Mucosa of stomach (tissue), 1 donor: ENCODE measurements around the gene NPIPA5.
"Not testable (repeated sequence)": the region's sequence is repeated elsewhere in the genome, so short reads cannot be mapped to it uniquely, and the experiment has no call there.

ENCODE experiments used
- H3K27me3 ChIP-seq: one replicate; pipeline ENCODE4 v1.7.0; 2013; ENCODE audit warnings: mild to moderate bottlenecking, low read length; ENCODE audit not compliant: control insufficient read depth, insufficient read depth
- H3K36me3 ChIP-seq: one replicate; pipeline ENCODE4 v1.7.0; 2013; ENCODE audit warnings: low read length; ENCODE audit not compliant: control insufficient read depth, insufficient read depth
- H3K4me1 ChIP-seq: one replicate; pipeline ENCODE4 v1.7.0; 2013; ENCODE audit warnings: mild to moderate bottlenecking, low read length; ENCODE audit not compliant: control insufficient read depth, insufficient read depth
- H3K4me3 ChIP-seq: one replicate; pipeline ENCODE4 v1.7.0; 2013; ENCODE audit warnings: low read length
- H3K9ac ChIP-seq: one replicate; pipeline ENCODE4 v1.7.0; 2013; ENCODE audit warnings: mild to moderate bottlenecking, low read length, moderate library complexity
- H3K9me3 ChIP-seq: one replicate; pipeline ENCODE4 v1.7.0; 2013; ENCODE audit warnings: mild to moderate bottlenecking, low read length, moderate library complexity; ENCODE audit not compliant: control insufficient read depth
- donor health status: Pancreatic carcinoma.

NPIPA5 gene

GRCh38 chr16:15378194-15378593, at the start of gene NPIPA5:
Gene NPIPA5 (minus strand): TSS chr16:15378294. CDS start chr16:15378294, 0 bp downstream.
- not testable (repeated sequence) for H3K4me3 ChIP-seq, H3K4me1 ChIP-seq, H3K36me3 ChIP-seq, H3K9ac ChIP-seq, H3K27me3 ChIP-seq, H3K9me3 ChIP-seq

GRCh38 chr16:15427648-15428239, 49.6 kb upstream of the NPIPA5 start:
- Histone ChIP-seq H3K9me3 (no peaks in the 10 kb centered on the region), H3K4me1 (no peaks in the 10 kb centered on the region), H3K27me3 (no peaks in the 10 kb centered on the region), H3K4me3 (no peak overlapping the region), H3K36me3 (no peaks in the 10 kb centered on the region), H3K9ac (no peak overlapping the region)

- Histone ChIP-seq H3K27me3 (no peaks in the 10 kb centered on the region), H3K4me1 (peaks cover 7% of the 10 kb centered on the region), H3K9ac (no peak overlapping the region), H3K36me3 (no peaks in the 10 kb centered on the region), H3K9me3 (no peaks in the 10 kb centered on the region), H3K4me3 (no peak overlapping the region)
Measured at GRCh38 chr16:15426796-15427195, 48.7 kb upstream of the NPIPA5 start.

GRCh38 chr16:15425861-15426260, 47.8 kb upstream of the NPIPA5 start:
- no peaks in the 10 kb centered on the region for H3K36me3 ChIP-seq
- H3K27me3 ChIP-seq = no peaks in the 10 kb centered on the region
- no peak overlapping the region for H3K4me3 ChIP-seq
- H3K4me1 ChIP-seq = peaks cover 7% of the 10 kb centered on the region
- H3K9ac ChIP-seq = no peak overlapping the region
- H3K9me3 ChIP-seq = no peaks in the 10 kb centered on the region

- H3K4me1 ChIP-seq = peaks cover 7% of the 10 kb centered on the region
- H3K27me3 ChIP-seq = no peaks in the 10 kb centered on the region
- no peaks in the 10 kb centered on the region for H3K36me3 ChIP-seq
- no peak overlapping the region for H3K4me3 ChIP-seq
- H3K9me3 ChIP-seq = no peaks in the 10 kb centered on the region
- no peak overlapping the region for H3K9ac ChIP-seq
Measured at GRCh38 chr16:15422222-15422621, 44.1 kb upstream of the NPIPA5 start.

GRCh38 chr16:15421696-15422095, 43.6 kb upstream of the NPIPA5 start:
- H3K36me3 ChIP-seq, H3K27me3 ChIP-seq, H3K9me3 ChIP-seq, H3K4me3 ChIP-seq, H3K4me1 ChIP-seq, H3K9ac ChIP-seq: not testable (repeated sequence)

- H3K9ac ChIP-seq = no peak overlapping the region
- no peaks in the 10 kb centered on the region for H3K36me3 ChIP-seq
- no peak overlapping the region for H3K4me3 ChIP-seq
- no peaks in the 10 kb centered on the region for H3K27me3 ChIP-seq
- peaks cover 7% of the 10 kb centered on the region for H3K4me1 ChIP-seq
- H3K9me3 ChIP-seq = no peaks in the 10 kb centered on the region
Measured at GRCh38 chr16:15418206-15418605, 40.1 kb upstream of the NPIPA5 start.

- Histone ChIP-seq H3K36me3 (no peaks in the 10 kb centered on the region), H3K9me3 (no peaks in the 10 kb centered on the region), H3K27me3 (no peaks in the 10 kb centered on the region), H3K4me3 (no peak overlapping the region), H3K9ac (no peak overlapping the region), H3K4me1 (peaks cover 3% of the 10 kb centered on the region)
Measured at GRCh38 chr16:15417197-15417596, 39.1 kb upstream of the NPIPA5 start.

- no peak overlapping the region for H3K4me3 ChIP-seq
- H3K4me1 ChIP-seq = no peaks in the 10 kb centered on the region
- no peaks in the 10 kb centered on the region for H3K36me3 ChIP-seq
- H3K27me3 ChIP-seq = no peaks in the 10 kb centered on the region
- no peaks in the 10 kb centered on the region for H3K9me3 ChIP-seq
- no peak overlapping the region for H3K9ac ChIP-seq
Measured at GRCh38 chr16:15415511-15415985, 37.5 kb upstream of the NPIPA5 start.

GRCh38 chr16:15409476-15409875, 31.4 kb upstream of the NPIPA5 start:
- not testable (repeated sequence) for H3K4me3 ChIP-seq, H3K36me3 ChIP-seq, H3K27me3 ChIP-seq, H3K9ac ChIP-seq, H3K4me1 ChIP-seq, H3K9me3 ChIP-seq

GRCh38 chr16:15407756-15408155, 29.7 kb upstream of the NPIPA5 start:
- not testable (repeated sequence) for H3K9ac ChIP-seq, H3K27me3 ChIP-seq, H3K4me3 ChIP-seq, H3K36me3 ChIP-seq, H3K4me1 ChIP-seq, H3K9me3 ChIP-seq

GRCh38 chr16:15404792-15405191, 26.7 kb upstream of the NPIPA5 start:
- Histone ChIP-seq H3K27me3 (no peaks in the 10 kb centered on the region), H3K9me3 (no peaks in the 10 kb centered on the region), H3K4me1 (no peaks in the 10 kb centered on the region), H3K4me3 (no peak overlapping the region), H3K9ac (no peak overlapping the region), H3K36me3 (no peaks in the 10 kb centered on the region)

GRCh38 chr16:15404091-15404490, 26.0 kb upstream of the NPIPA5 start:
- H3K4me3 ChIP-seq, H3K36me3 ChIP-seq, H3K4me1 ChIP-seq, H3K9ac ChIP-seq, H3K9me3 ChIP-seq, H3K27me3 ChIP-seq: not testable (repeated sequence)
